Measurements from ENCODE around the gene CPA3.

The CPA3 gene

GRCh38 chr3:148923592-148923991 is 58.5 kb downstream of the CPA3 start:
- Histone ChIP-seq H3K9me3 (ENCODE audit: insufficient read depth, low read depth, low read length) (no peaks in the 10 kb centered on the region), H3K9ac (ENCODE audit: low read length) (no peak overlapping the region), H2BK12ac (ENCODE audit: low read length) (no peak overlapping the region), H3K4me1 (ENCODE audit: control insufficient read depth in 1 of 2, insufficient read depth in 2 of 2, low read length in 2 of 2) (no peaks in the 10 kb centered on the region), H3K27ac (ENCODE audit: low read depth, low read length) (no peak overlapping the region), H3K4me2 (ENCODE audit: low read length) (no peak overlapping the region), H3K79me1 (ENCODE audit: low read length) (no peaks in the 10 kb centered on the region), H4K8ac (ENCODE audit: low read depth, low read length) (no peak overlapping the region), H3K79me2 (ENCODE audit: control insufficient read depth, insufficient read depth, low read length, poor library complexity) (no peaks in the 10 kb centered on the region), H2BK120ac (ENCODE audit: insufficient read depth, low read length, poor library complexity) (no peak overlapping the region), H2BK5ac (ENCODE audit: low read depth, low read length, poor library complexity) (no peak overlapping the region), H3K27me3 (ENCODE audit: insufficient read depth, low read length) (no peaks in the 10 kb centered on the region), H3K4me3 (ENCODE audit: low read depth, low read length) (no peak overlapping the region), H3K18ac (ENCODE audit: low read length) (no peak overlapping the region), H4K12ac (ENCODE audit: low read depth, low read length) (no peak overlapping the region), H3K4ac (ENCODE audit: low read depth, low read length) (no peak overlapping the region), H3K14ac (ENCODE audit: low read length) (no peak overlapping the region), H4K91ac (ENCODE audit: low read depth, low read length) (no peak overlapping the region), H3K23ac (ENCODE audit: low read length) (no peak overlapping the region), H2AK5ac (ENCODE audit: low read length) (no peak overlapping the region), H3K36me3 (ENCODE audit: control insufficient read depth in 1 of 2, insufficient read depth in 2 of 2, low read length in 2 of 2) (no peaks in the 10 kb centered on the region), H2AFZ (ENCODE audit: insufficient read depth, low read length, poor library complexity) (no peak overlapping the region)
- no peak for DNase-seq

DNA sequence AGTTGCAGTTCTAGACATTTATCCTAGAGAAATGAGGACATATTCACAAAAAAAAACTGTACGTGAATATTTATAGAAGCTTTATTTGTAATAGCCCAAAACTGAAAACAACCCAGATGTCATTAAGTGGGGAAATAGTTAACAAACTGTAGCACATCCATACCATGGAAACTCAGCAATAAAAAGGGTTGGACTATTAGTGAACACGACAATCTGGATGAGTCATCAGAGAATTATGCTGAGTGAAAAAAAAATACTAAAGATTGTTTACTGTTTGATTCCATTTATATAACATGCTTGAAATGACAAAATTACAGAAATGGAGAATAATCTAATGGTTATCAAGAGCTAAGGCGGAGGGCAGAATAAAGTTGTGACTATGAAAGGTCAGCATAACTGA is 59.5 kb downstream of the CPA3 start:
- no peak overlapping the region for H3K14ac ChIP-seq (ENCODE audit: low read length)
- no peak overlapping the region for H3K4me2 ChIP-seq (ENCODE audit: low read length)
- H3K18ac ChIP-seq (ENCODE audit: low read length) = no peak overlapping the region
- no peaks in the 10 kb centered on the region for H3K36me3 ChIP-seq (ENCODE audit: control insufficient read depth in 1 of 2, insufficient read depth in 2 of 2, low read length in 2 of 2)
- H3K79me2 ChIP-seq (ENCODE audit: control insufficient read depth, insufficient read depth, low read length, poor library complexity) = no peaks in the 10 kb centered on the region
- no peaks in the 10 kb centered on the region for H3K27me3 ChIP-seq (ENCODE audit: insufficient read depth, low read length)
- no peak overlapping the region for H3K4ac ChIP-seq (ENCODE audit: low read depth, low read length)
- WGBS (ENCODE audit: extremely low coverage, insufficient coverage, insufficient read length) = no CpG with 5 or more reads among the region's 3 CpGs
- no peak overlapping the region for H3K27ac ChIP-seq (ENCODE audit: low read depth, low read length)
- H3K4me1 ChIP-seq (ENCODE audit: control insufficient read depth in 1 of 2, insufficient read depth in 2 of 2, low read length in 2 of 2) = no peaks in the 10 kb centered on the region
- H3K9me3 ChIP-seq (ENCODE audit: insufficient read depth, low read depth, low read length) = no peaks in the 10 kb centered on the region
- H2BK5ac ChIP-seq (ENCODE audit: low read depth, low read length, poor library complexity) = no peak overlapping the region
- no peak overlapping the region for H3K9ac ChIP-seq (ENCODE audit: low read length)
- H4K91ac ChIP-seq (ENCODE audit: low read depth, low read length) = no peak overlapping the region
- no peak overlapping the region for H3K23ac ChIP-seq (ENCODE audit: low read length)
- no peak overlapping the region for H4K12ac ChIP-seq (ENCODE audit: low read depth, low read length)
- no peak overlapping the region for H4K8ac ChIP-seq (ENCODE audit: low read depth, low read length)
- no peak overlapping the region for H3K4me3 ChIP-seq (ENCODE audit: low read depth, low read length)
- no peak for DNase-seq
- no peaks in the 10 kb centered on the region for H3K79me1 ChIP-seq (ENCODE audit: low read length)
- no peak overlapping the region for H2AK5ac ChIP-seq (ENCODE audit: low read length)
- H2BK12ac ChIP-seq (ENCODE audit: low read length) = no peak overlapping the region
- no peak overlapping the region for H2BK120ac ChIP-seq (ENCODE audit: insufficient read depth, low read length, poor library complexity)
- no peak overlapping the region for H2AFZ ChIP-seq (ENCODE audit: insufficient read depth, low read length, poor library complexity)

- no peaks in the 10 kb centered on the region for H3K27me3 ChIP-seq (ENCODE audit: insufficient read depth, low read length)
- WGBS (ENCODE audit: extremely low coverage, insufficient coverage, insufficient read length) = no CpG with 5 or more reads among the region's 5 CpGs
- DNase-seq = no peak
- H2BK5ac ChIP-seq (ENCODE audit: low read depth, low read length, poor library complexity) = no peak overlapping the region
- H3K9ac ChIP-seq (ENCODE audit: low read length) = no peak overlapping the region
- H3K14ac ChIP-seq (ENCODE audit: low read length) = no peak overlapping the region
- H2BK12ac ChIP-seq (ENCODE audit: low read length) = no peak overlapping the region
- H3K23ac ChIP-seq (ENCODE audit: low read length) = no peak overlapping the region
- H2BK120ac ChIP-seq (ENCODE audit: insufficient read depth, low read length, poor library complexity) = no peak overlapping the region
- H3K4me2 ChIP-seq (ENCODE audit: low read length) = no peak overlapping the region
- no peaks in the 10 kb centered on the region for H3K4me1 ChIP-seq (ENCODE audit: control insufficient read depth in 1 of 2, insufficient read depth in 2 of 2, low read length in 2 of 2)
- no peak overlapping the region for H3K4ac ChIP-seq (ENCODE audit: low read depth, low read length)
- H4K8ac ChIP-seq (ENCODE audit: low read depth, low read length) = no peak overlapping the region
- H3K27ac ChIP-seq (ENCODE audit: low read depth, low read length) = no peak overlapping the region
- H3K79me2 ChIP-seq (ENCODE audit: control insufficient read depth, insufficient read depth, low read length, poor library complexity) = no peaks in the 10 kb centered on the region
- no peak overlapping the region for H3K4me3 ChIP-seq (ENCODE audit: low read depth, low read length)
- no peak overlapping the region for H4K12ac ChIP-seq (ENCODE audit: low read depth, low read length)
- no peak overlapping the region for H2AK5ac ChIP-seq (ENCODE audit: low read length)
- H3K36me3 ChIP-seq (ENCODE audit: control insufficient read depth in 1 of 2, insufficient read depth in 2 of 2, low read length in 2 of 2) = no peaks in the 10 kb centered on the region
- no peaks in the 10 kb centered on the region for H3K79me1 ChIP-seq (ENCODE audit: low read length)
- H4K91ac ChIP-seq (ENCODE audit: low read depth, low read length) = no peak overlapping the region
- H3K18ac ChIP-seq (ENCODE audit: low read length) = no peak overlapping the region
- no peak overlapping the region for H2AFZ ChIP-seq (ENCODE audit: insufficient read depth, low read length, poor library complexity)
- no peaks in the 10 kb centered on the region for H3K9me3 ChIP-seq (ENCODE audit: insufficient read depth, low read depth, low read length)
Observed at GRCh38 chr3:148925845-148926244, 60.7 kb downstream of the CPA3 start.

GRCh38 chr3:148930752-148931151 is 65.7 kb downstream of the CPA3 start:
- DNase-seq = no peak
- Histone ChIP-seq H2AK5ac (ENCODE audit: low read length) (no peak overlapping the region), H3K4ac (ENCODE audit: low read depth, low read length) (no peak overlapping the region), H3K27ac (ENCODE audit: low read depth, low read length) (no peak overlapping the region), H4K12ac (ENCODE audit: low read depth, low read length) (no peak overlapping the region), H3K18ac (ENCODE audit: low read length) (no peak overlapping the region), H3K14ac (ENCODE audit: low read length) (no peak overlapping the region), H3K27me3 (ENCODE audit: insufficient read depth, low read length) (no peaks in the 10 kb centered on the region), H2BK120ac (ENCODE audit: insufficient read depth, low read length, poor library complexity) (no peak overlapping the region), H2BK5ac (ENCODE audit: low read depth, low read length, poor library complexity) (no peak overlapping the region), H3K4me3 (ENCODE audit: low read depth, low read length) (no peak overlapping the region), H2BK12ac (ENCODE audit: low read length) (no peak overlapping the region), H3K23ac (ENCODE audit: low read length) (no peak overlapping the region), H3K9me3 (ENCODE audit: insufficient read depth, low read depth, low read length) (no peaks in the 10 kb centered on the region), H3K79me1 (ENCODE audit: low read length) (no peaks in the 10 kb centered on the region), H3K4me2 (ENCODE audit: low read length) (no peak overlapping the region), H4K8ac (ENCODE audit: low read depth, low read length) (no peak overlapping the region), H3K36me3 (ENCODE audit: control insufficient read depth in 1 of 2, insufficient read depth in 2 of 2, low read length in 2 of 2) (no peaks in the 10 kb centered on the region), H3K9ac (ENCODE audit: low read length) (no peak overlapping the region), H3K4me1 (ENCODE audit: control insufficient read depth in 1 of 2, insufficient read depth in 2 of 2, low read length in 2 of 2) (no peaks in the 10 kb centered on the region), H3K79me2 (ENCODE audit: control insufficient read depth, insufficient read depth, low read length, poor library complexity) (no peaks in the 10 kb centered on the region), H2AFZ (ENCODE audit: insufficient read depth, low read length, poor library complexity) (no peak overlapping the region), H4K91ac (ENCODE audit: low read depth, low read length) (no peak overlapping the region)
- WGBS (ENCODE audit: extremely low coverage, insufficient coverage, insufficient read length) = no CpG with 5 or more reads among the region's 3 CpGs

DNA sequence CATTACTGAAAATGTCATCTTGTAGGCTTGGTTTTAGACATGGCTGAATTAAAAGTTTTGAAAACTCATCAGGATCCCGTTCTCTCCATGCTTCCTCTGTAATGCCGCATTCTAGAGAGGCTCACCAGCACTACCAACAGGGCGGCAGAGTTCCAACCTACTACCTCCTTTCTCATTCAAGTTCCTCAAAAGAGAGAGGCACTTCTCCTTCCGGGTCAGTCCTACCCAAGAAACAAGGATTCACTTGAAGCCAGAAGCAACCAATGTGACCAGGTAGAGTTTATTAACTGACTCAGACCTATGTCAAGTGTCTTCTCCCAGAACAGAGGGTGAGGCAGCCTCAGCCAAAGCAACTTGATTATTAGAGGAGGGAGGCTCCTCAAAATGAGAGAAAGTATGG is 66.5 kb downstream of the CPA3 start:
- no peak for DNase-seq
- Histone ChIP-seq H3K36me3 (ENCODE audit: control insufficient read depth in 1 of 2, insufficient read depth in 2 of 2, low read length in 2 of 2) (no peaks in the 10 kb centered on the region), H3K4me3 (ENCODE audit: low read depth, low read length) (no peak overlapping the region), H2BK12ac (ENCODE audit: low read length) (no peak overlapping the region), H3K4ac (ENCODE audit: low read depth, low read length) (no peak overlapping the region), H3K18ac (ENCODE audit: low read length) (no peak overlapping the region), H3K27me3 (ENCODE audit: insufficient read depth, low read length) (no peaks in the 10 kb centered on the region), H3K9me3 (ENCODE audit: insufficient read depth, low read depth, low read length) (no peaks in the 10 kb centered on the region), H2BK120ac (ENCODE audit: insufficient read depth, low read length, poor library complexity) (no peak overlapping the region), H3K23ac (ENCODE audit: low read length) (no peak overlapping the region), H4K91ac (ENCODE audit: low read depth, low read length) (no peak overlapping the region), H2AK5ac (ENCODE audit: low read length) (no peak overlapping the region), H3K27ac (ENCODE audit: low read depth, low read length) (no peak overlapping the region), H3K14ac (ENCODE audit: low read length) (no peak overlapping the region), H3K4me2 (ENCODE audit: low read length) (no peak overlapping the region), H2BK5ac (ENCODE audit: low read depth, low read length, poor library complexity) (no peak overlapping the region), H4K12ac (ENCODE audit: low read depth, low read length) (no peak overlapping the region), H3K79me1 (ENCODE audit: low read length) (no peaks in the 10 kb centered on the region), H4K8ac (ENCODE audit: low read depth, low read length) (no peak overlapping the region), H3K9ac (ENCODE audit: low read length) (no peak overlapping the region), H3K79me2 (ENCODE audit: control insufficient read depth, insufficient read depth, low read length, poor library complexity) (no peaks in the 10 kb centered on the region), H2AFZ (ENCODE audit: insufficient read depth, low read length, poor library complexity) (no peak overlapping the region), H3K4me1 (ENCODE audit: control insufficient read depth in 1 of 2, insufficient read depth in 2 of 2, low read length in 2 of 2) (no peaks in the 10 kb centered on the region)
- WGBS (ENCODE audit: extremely low coverage, insufficient coverage, insufficient read length) = no CpG with 5 or more reads among the region's 4 CpGs
